ENCODE data around the gene PCSK2.

DNA sequence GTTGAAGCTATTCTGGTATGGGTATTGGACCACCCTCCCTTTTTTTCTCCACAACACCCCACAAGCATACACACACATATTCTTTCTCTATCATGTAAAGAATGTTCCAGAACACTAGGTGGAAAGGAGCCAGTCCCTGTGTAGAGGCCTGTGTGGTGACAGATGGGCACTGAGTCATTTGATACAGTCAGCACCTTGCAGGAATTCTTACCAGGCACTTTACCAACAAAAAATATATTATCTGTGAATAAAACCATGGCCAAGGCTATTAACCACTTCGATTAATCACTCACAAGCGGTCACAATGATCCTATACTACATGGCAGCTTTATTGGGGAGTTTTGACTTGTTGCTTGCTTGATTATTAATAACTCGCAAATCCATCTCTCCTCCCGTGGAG is 154.9 kb downstream of the PCSK2 start:
- TF ChIP-seq, protein P1, sequence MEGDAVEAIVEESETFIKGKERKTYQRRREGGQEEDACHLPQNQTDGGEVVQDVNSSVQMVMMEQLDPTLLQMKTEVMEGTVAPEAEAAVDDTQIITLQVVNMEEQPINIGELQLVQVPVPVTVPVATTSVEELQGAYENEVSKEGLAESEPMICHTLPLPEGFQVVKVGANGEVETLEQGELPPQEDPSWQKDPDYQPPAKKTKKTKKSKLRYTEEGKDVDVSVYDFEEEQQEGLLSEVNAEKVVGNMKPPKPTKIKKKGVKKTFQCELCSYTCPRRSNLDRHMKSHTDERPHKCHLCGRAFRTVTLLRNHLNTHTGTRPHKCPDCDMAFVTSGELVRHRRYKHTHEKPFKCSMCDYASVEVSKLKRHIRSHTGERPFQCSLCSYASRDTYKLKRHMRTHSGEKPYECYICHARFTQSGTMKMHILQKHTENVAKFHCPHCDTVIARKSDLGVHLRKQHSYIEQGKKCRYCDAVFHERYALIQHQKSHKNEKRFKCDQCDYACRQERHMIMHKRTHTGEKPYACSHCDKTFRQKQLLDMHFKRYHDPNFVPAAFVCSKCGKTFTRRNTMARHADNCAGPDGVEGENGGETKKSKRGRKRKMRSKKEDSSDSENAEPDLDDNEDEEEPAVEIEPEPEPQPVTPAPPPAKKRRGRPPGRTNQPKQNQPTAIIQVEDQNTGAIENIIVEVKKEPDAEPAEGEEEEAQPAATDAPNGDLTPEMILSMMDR (IDR thresholded peaks at IDR 0.05; ENCODE audit: poor library complexity) = no peak
- TF ChIP-seq EZH2 (IDR thresholded peaks at IDR 0.05; ENCODE audit: borderline replicate concordance) (no peak), EZH2phosphoT487 (IDR thresholded peaks at IDR 0.05; ENCODE audit: low read depth, severe bottlenecking, unreplicated experiment) (no peak)
